ENCODE results near the gene TRAPPC11.

Gene TRAPPC11

GRCh38 chr4:183638436-183638835 is 20.7 kb upstream of the TRAPPC11 start:
- peak; percentile 42 for DNase-seq

- DNase-seq: no peak
Measured at GRCh38 chr4:183639291-183639690, 19.8 kb upstream of the TRAPPC11 start.

GRCh38 chr4:183645326-183645725 is 13.8 kb upstream of the TRAPPC11 start:
- DNase-seq: no peak

- DNase-seq: no peak
Measured at GRCh38 chr4:183657564-183657963, 1.5 kb upstream of the TRAPPC11 start.

GRCh38 chr4:183658362-183659028 is 598 bp upstream of the TRAPPC11 start:
- DNase-seq: no peak

- DNase-seq: no peak
Measured at GRCh38 chr4:183659872-183660242, 764 bp downstream of the TRAPPC11 start.

- DNase-seq: no peak
Measured at GRCh38 chr4:183666088-183666487, 7.0 kb downstream of the TRAPPC11 start.

GRCh38 chr4:183670251-183670650 is 11.2 kb downstream of the TRAPPC11 start:
- DNase-seq: no peak

- no peak for DNase-seq
Measured at GRCh38 chr4:183670960-183671555, 12.0 kb downstream of the TRAPPC11 start.

- no peak for DNase-seq
Measured at GRCh38 chr4:183674153-183674552, 15.1 kb downstream of the TRAPPC11 start.

- peak; percentile 59 for DNase-seq
Measured at GRCh38 chr4:183675625-183676024, 16.5 kb downstream of the TRAPPC11 start.

GRCh38 chr4:183681119-183681518 is 22.0 kb downstream of the TRAPPC11 start:
- no peak for DNase-seq

- DNase-seq: no peak
Measured at GRCh38 chr4:183686461-183686860, 27.4 kb downstream of the TRAPPC11 start.

GRCh38 chr4:183688216-183688615 is 29.1 kb downstream of the TRAPPC11 start:
- no peak for DNase-seq

GRCh38 chr4:183691006-183691405 is 31.9 kb downstream of the TRAPPC11 start:
- no peak for DNase-seq

GRCh38 chr4:183691897-183692296 is 32.8 kb downstream of the TRAPPC11 start:
- no peak for DNase-seq

GRCh38 chr4:183698909-183699308 is 39.8 kb downstream of the TRAPPC11 start:
- DNase-seq: no peak

GRCh38 chr4:183700407-183700806 is 41.3 kb downstream of the TRAPPC11 start:
- DNase-seq: no peak

GRCh38 chr4:183702492-183702891 is 43.4 kb downstream of the TRAPPC11 start:
- no peak for DNase-seq

GRCh38 chr4:183714626-183715025 is 55.5 kb downstream of the TRAPPC11 start:
- no peak for DNase-seq

GRCh38 chr4:183716302-183716701 is 57.2 kb downstream of the TRAPPC11 start:
- no peak for DNase-seq

- DNase-seq: no peak
Measured at GRCh38 chr4:183718876-183719275, 59.8 kb downstream of the TRAPPC11 start.

GRCh38 chr4:183721207-183722081 is 62.4 kb downstream of the TRAPPC11 start:
- peak; percentile 37 for DNase-seq
